ENCODE results near the gene FOXK1.

GRCh38 chr7:4799508-4800268, 117.6 kb downstream of the FOXK1 start:
- TF ChIP-seq CTCF (conservative IDR thresholded peaks at IDR 0.05; ENCODE audit: low read depth in 2 of 2) (no peak), REST (IDR thresholded peaks at IDR 0.05; ENCODE audit: unreplicated experiment) (no peak), POLR2AphosphoS5 (IDR thresholded peaks at IDR 0.05; ENCODE audit: low read depth) (no peak), EZH2 (IDR thresholded peaks at IDR 0.05; ENCODE audit: low read depth, unreplicated experiment) (no peak), CREB1 (CRISPR knock-in tag; IDR thresholded peaks at IDR 0.05; ENCODE audit: low read depth) (no peak), JUNB (IDR thresholded peaks at IDR 0.05; ENCODE audit: unreplicated experiment) (no peak), ZNF114 (CRISPR knock-in tag; IDR thresholded peaks at IDR 0.05) (no peak), EZH2phosphoT487 (IDR thresholded peaks at IDR 0.05; ENCODE audit: unreplicated experiment) (no peak), ZNF331 (CRISPR knock-in tag; IDR thresholded peaks at IDR 0.05; ENCODE audit: low read depth) (no peak), NANOG (IDR thresholded peaks at IDR 0.05; ENCODE audit: borderline replicate concordance) (no peak), ETS1 (IDR thresholded peaks at IDR 0.05) (no peak)
